SK-N-SH (cell line): ENCODE results near the gene ITSN1. TPM values are rescaled to one million over a fixed set of nuclear protein-coding genes. Genes with fewer than 3 reads are reported as not detected.

Source experiments
- CTCF ChIA-PET: fragments of 300-600, 350-600 bp; formaldehyde crosslinking; extraction: SDS; loops from one replicate; lab custom pipeline; 2021; lab: Yijun Ruan, JAX
- POLR2A ChIA-PET: fragments of 350-600 bp; sonication (Branson Sonifier 250); formaldehyde crosslinking; extraction: SDS; loops from one replicate; lab custom pipeline; 2020; ENCODE audit warnings: antibody characterized with exemption, inconsistent platforms; lab: Yijun Ruan, JAX
- DNase-seq: peaks from one replicate; pipeline ENCODE4 v3.0.0; 2012
- H2AFZ ChIP-seq: fragments of 200-600 bp; sonication (generic); 2 replicates; pipeline ENCODE4 v1.8.1; 2016; ENCODE audit warnings: antibody characterized with exemption, mild to moderate bottlenecking, low read depth
- H3F3A ChIP-seq: fragments of 200-600 bp; sonication (generic); replicated peaks from 2 replicates; pipeline ENCODE3; 2016; ENCODE audit warnings: antibody characterized with exemption, mild to moderate bottlenecking; ENCODE audit not compliant: insufficient read depth
- H3K27ac ChIP-seq, 2 experiments: fragments of 200-500 bp in 1 of 2; fragments of 200-600 bp in 1 of 2; sonication (Bioruptor generic) in 1 of 2; sonication (generic), shearing (Covaris generic) in 1 of 2; 2 replicates each; pipeline versions ENCODE4 v1.5.1 to v1.6.1; 2014 to 2016; ENCODE audit warnings: low read depth in 2 of 2, inconsistent platforms in 1 of 2, low read length in 1 of 2, mild to moderate bottlenecking in 1 of 2, mixed read lengths in 1 of 2
- H3K27me3 ChIP-seq: fragments of 200-600 bp; sonication (generic), shearing (Covaris generic); 2 replicates; pipeline ENCODE4 v1.6.1; 2016; ENCODE audit warnings: mixed run types; ENCODE audit not compliant: insufficient read depth
- H3K36me3 ChIP-seq, 2 experiments: fragments of 200-500 bp in 1 of 2; fragments of 200-600 bp in 1 of 2; sonication (Bioruptor generic) in 1 of 2; sonication (generic) in 1 of 2; replicated peaks in 1 of 2; 2 replicates each; pipeline versions ENCODE3 to v1.5.1; 2014 to 2016; ENCODE audit warnings: low read length in 1 of 2, mild to moderate bottlenecking in 1 of 2; ENCODE audit not compliant: insufficient read depth in 2 of 2, control insufficient read depth in 1 of 2
- H3K4me1 ChIP-seq, 2 experiments: fragments of 200-500 bp in 1 of 2; fragments of 200-600 bp in 1 of 2; sonication (Bioruptor generic) in 1 of 2; sonication (generic), shearing (Covaris generic) in 1 of 2; 2 replicates each; pipeline versions ENCODE4 v1.5.1 to v1.6.1; 2014 to 2016; ENCODE audit warnings: low read depth in 1 of 2, low read length in 1 of 2, mixed run types in 1 of 2; ENCODE audit not compliant: insufficient read depth in 2 of 2, control insufficient read depth in 1 of 2
- H3K4me2 ChIP-seq: fragments of 200-600 bp; sonication (generic), shearing (Covaris generic); 2 replicates; pipeline ENCODE4 v1.6.1; 2017; ENCODE audit warnings: mixed run types
- H3K4me3 ChIP-seq, 2 experiments: fragments of 200-500 bp in 1 of 2; fragments of 200-600 bp in 1 of 2; sonication (Bioruptor generic) in 1 of 2; sonication (generic), shearing (Covaris generic) in 1 of 2; 2 replicates each; pipeline versions ENCODE4 v1.5.1 to v1.8.1; 2014 to 2016; ENCODE audit warnings: low read depth in 2 of 2, inconsistent platforms in 1 of 2, low read length in 1 of 2, mild to moderate bottlenecking in 1 of 2, mixed read lengths in 1 of 2, moderate library complexity in 1 of 2
- H3K79me2 ChIP-seq: fragments of 200-600 bp; sonication (generic); 2 replicates; pipeline ENCODE4 v1.8.1; 2017; ENCODE audit warnings: mild to moderate bottlenecking; ENCODE audit not compliant: insufficient read depth
- H3K9ac ChIP-seq: fragments of 200-600 bp; sonication (generic); 2 replicates; pipeline ENCODE4 v1.6.1; 2017; ENCODE audit warnings: mixed run types
- H3K9me2 ChIP-seq: fragments of 200-600 bp; sonication (generic); 2 replicates; pipeline ENCODE4 v1.6.1; 2017; ENCODE audit warnings: mixed run types
- H3K9me3 ChIP-seq: fragments of 200-600 bp; sonication (generic); 2 replicates; pipeline ENCODE4 v1.6.1; 2017; ENCODE audit warnings: mixed run types, mild to moderate bottlenecking, moderate library complexity
- H4K20me1 ChIP-seq: fragments of 200-600 bp; sonication (generic); 2 replicates; pipeline ENCODE4 v1.6.1; 2017; ENCODE audit warnings: mild to moderate bottlenecking, mixed run types; ENCODE audit not compliant: insufficient read depth
- EZH2phosphoT487 ChIP-seq: fragments of 200-600 bp; sonication (generic); IDR thresholded peaks from 2 replicates; pipeline ENCODE4 v1.6.1; 2017; ENCODE audit warnings: low read depth, mixed run types, mild to moderate bottlenecking, antibody characterized with exemption, moderate library complexity, borderline replicate concordance
- FOXJ3 ChIP-seq: sonication (generic); formaldehyde crosslinking; IDR thresholded peaks from 2 replicates; pipeline ENCODE4 v1.5.1; 2020; ENCODE audit warnings: mild to moderate bottlenecking, missing genetic modification reagents
- GABPA ChIP-seq: IDR thresholded peaks from 2 replicates; pipeline ENCODE4 v1.4.0; 2012; ENCODE audit warnings: low read depth, mild to moderate bottlenecking
- IRF3 ChIP-seq: fragments of 150-350 bp; IDR thresholded peaks from 2 replicates; pipeline ENCODE4 v1.6.1; 2016; ENCODE audit warnings: mild to moderate bottlenecking, low read depth, low read length
- JUND ChIP-seq: IDR thresholded peaks from 2 replicates; pipeline ENCODE4 v1.4.0; 2012
- REST ChIP-seq: IDR thresholded peaks from 2 replicates; pipeline ENCODE4 v1.6.1; 2012; ENCODE audit warnings: mild to moderate bottlenecking, low read depth, low read length, moderate library complexity
- RXRA ChIP-seq: IDR thresholded peaks from 2 replicates; pipeline ENCODE4 v1.4.0; 2012; ENCODE audit warnings: low read depth, mild to moderate bottlenecking, borderline replicate concordance
- SMC3 ChIP-seq: IDR thresholded peaks from 2 replicates; pipeline ENCODE4 v1.6.1; 2012; ENCODE audit warnings: low read depth, low read length, improper control_type of control experiment
- TCF12 ChIP-seq: IDR thresholded peaks from 2 replicates; pipeline ENCODE4 v1.4.0; 2012
- WGBS: methylation state at CpG from one replicate; pipeline ENCODE4 v1.1.6; 2017; ENCODE audit warnings: low lambda C conversion rate; 5-methylcytosine and 5-hydroxymethylcytosine counted together
- polyA plus RNA-seq, 3 experiments: library from polyadenylated mRNA; depleted of rRNA; stranded (reverse); fragments of >200 nt; gene quantifications; 2 replicates each; pipeline ENCODE4 v1.2.3, GENCODE V29; 2012
- TF ChIP-seq, protein P1 (sequence below): fragments of 200-600 bp; sonication (generic); IDR thresholded peaks from 2 replicates; pipeline ENCODE4 v1.6.1; 2017; ENCODE audit warnings: antibody characterized with exemption, mild to moderate bottlenecking, moderate library complexity

ITSN1 gene
- polyA plus RNA-seq, 1 of the 3 experiments (the other 2 are of a cell fraction), result 27.8 TPM

GRCh38 chr21:33908760-33909159 is 266.5 kb downstream of the ITSN1 start (continued):
- TF ChIP-seq REST (no peak), FOXJ3 (CRISPR knock-in tag) (no peak), IRF3 (no peak), TCF12 (no peak), GABPA (no peak), EZH2phosphoT487 (no peak), SMC3 (no peak), RXRA (no peak)
- TF ChIP-seq, protein P1, sequence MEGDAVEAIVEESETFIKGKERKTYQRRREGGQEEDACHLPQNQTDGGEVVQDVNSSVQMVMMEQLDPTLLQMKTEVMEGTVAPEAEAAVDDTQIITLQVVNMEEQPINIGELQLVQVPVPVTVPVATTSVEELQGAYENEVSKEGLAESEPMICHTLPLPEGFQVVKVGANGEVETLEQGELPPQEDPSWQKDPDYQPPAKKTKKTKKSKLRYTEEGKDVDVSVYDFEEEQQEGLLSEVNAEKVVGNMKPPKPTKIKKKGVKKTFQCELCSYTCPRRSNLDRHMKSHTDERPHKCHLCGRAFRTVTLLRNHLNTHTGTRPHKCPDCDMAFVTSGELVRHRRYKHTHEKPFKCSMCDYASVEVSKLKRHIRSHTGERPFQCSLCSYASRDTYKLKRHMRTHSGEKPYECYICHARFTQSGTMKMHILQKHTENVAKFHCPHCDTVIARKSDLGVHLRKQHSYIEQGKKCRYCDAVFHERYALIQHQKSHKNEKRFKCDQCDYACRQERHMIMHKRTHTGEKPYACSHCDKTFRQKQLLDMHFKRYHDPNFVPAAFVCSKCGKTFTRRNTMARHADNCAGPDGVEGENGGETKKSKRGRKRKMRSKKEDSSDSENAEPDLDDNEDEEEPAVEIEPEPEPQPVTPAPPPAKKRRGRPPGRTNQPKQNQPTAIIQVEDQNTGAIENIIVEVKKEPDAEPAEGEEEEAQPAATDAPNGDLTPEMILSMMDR, result no peak

DNA sequence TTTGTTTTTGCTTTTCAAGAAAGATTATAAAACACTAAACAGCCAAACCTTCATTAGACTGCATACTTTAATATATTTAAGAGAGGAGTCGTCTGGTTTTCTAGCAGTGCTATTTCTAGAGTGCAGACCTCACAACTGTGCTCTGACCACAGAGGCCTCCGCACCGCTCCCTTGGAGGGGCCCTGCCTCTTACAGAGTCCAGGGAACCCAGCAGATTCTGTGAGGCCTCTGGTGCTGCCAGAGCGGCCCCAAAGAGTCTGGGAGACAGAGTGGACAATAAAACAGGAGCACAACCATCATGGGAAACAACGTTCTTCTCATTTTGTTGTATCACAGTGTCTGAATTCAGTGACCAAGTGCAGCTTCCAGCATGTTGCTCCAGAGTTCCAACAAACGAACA is 267.5 kb downstream of the ITSN1 start:
- Histone ChIP-seq H3K27ac (no peak overlapping the region), H3K9me2 (no peaks in the 10 kb centered on the region), H3K4me1 (peaks cover 6 to 8% of the 10 kb centered on the region in 2 experiments; a peak in 3 of 4 replicates), H3F3A (peaks cover 12% of the 10 kb centered on the region)
- CTCF ChIA-PET, result interaction anchor here (1.6 kb wide), 1 partner anchor 15 kb away, joined by 3 read pairs; no protein-coding TSS in a partner anchor
- TF ChIP-seq JUND, result no peak
- TF ChIP-seq, all 33 proteins: peak for 0
- H2AFZ ChIP-seq, result no peak overlapping the region
- H3K36me3 ChIP-seq, result peaks cover 61 to 82% of the 10 kb centered on the region in 2 experiments
- no peak overlapping the region for H3K4me2 ChIP-seq
- H3K79me2 ChIP-seq, result peaks cover 31% of the 10 kb centered on the region
- WGBS, result 96% methylated on average over 6 of the region's 6 CpGs
- no peak overlapping the region for H3K4me3 ChIP-seq
- no peak for DNase-seq
- no peaks in the 10 kb centered on the region for H4K20me1 ChIP-seq
- no peak overlapping the region for H3K9ac ChIP-seq
- H3K9me3 ChIP-seq, result no peaks in the 10 kb centered on the region
- POLR2A ChIA-PET, result no interaction called here
- H3K27me3 ChIP-seq, result no peaks in the 10 kb centered on the region
